ENCODE results near the gene RPL18.

RPL18 gene

DNA sequence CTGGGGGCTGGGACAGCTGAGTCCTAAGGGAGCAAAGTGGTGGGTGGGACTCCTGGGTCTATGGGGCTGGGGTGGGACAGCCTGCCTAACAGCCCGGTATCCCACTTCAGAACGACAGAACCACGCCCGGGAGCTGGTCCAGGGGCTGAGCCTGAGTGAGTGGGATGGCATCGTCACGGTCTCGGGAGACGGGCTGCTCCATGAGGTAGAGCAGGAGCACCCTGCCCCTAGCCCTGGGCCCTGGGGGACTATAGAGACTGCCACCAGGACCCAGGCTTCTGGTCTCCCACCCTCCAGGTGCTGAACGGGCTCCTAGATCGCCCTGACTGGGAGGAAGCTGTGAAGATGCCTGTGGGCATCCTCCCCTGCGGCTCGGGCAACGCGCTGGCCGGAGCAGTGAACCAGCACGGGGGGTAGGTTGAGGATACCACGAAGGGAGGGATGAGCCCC is 8.9 kb upstream of the RPL18 start:
- CTCF ChIA-PET = interaction anchor here (1.2 to 1.4 kb wide), 2 partner anchors 9 to 12 kb away, joined by 3 read pairs; partner anchors contain the start of genes RPL18 and SPHK2
- POLR2A ChIA-PET = interaction anchor here (1.7 to 8.1 kb wide), 2 partner anchors 9 to 18 kb away, joined by 5 to 97 read pairs; partner anchors contain the start of genes CA11, RPL18 and SPHK2
- peaks cover 10% of the 10 kb centered on the region for H3K4me1 ChIP-seq (ENCODE audit: control insufficient read depth, insufficient read depth, low read length)
- H3K9me3 ChIP-seq (ENCODE audit: control insufficient read depth, insufficient read depth, low read depth, low read length) = no peaks in the 10 kb centered on the region
- H3K4me3 ChIP-seq (ENCODE audit: low read depth, low read length) = no peak overlapping the region
- no peak overlapping the region for H3K27ac ChIP-seq (ENCODE audit: extremely low read depth, low read depth, low read length)
- TF ChIP-seq ZNF677 (tag by site-specific recombination; IDR thresholded peaks at IDR 0.05) (no peak), ZNF580 (tag by site-specific recombination; IDR thresholded peaks at IDR 0.05) (no peak), ZXDB (tag by site-specific recombination; IDR thresholded peaks at IDR 0.05) (no peak), KLF9 (tag by site-specific recombination; IDR thresholded peaks at IDR 0.05; ENCODE audit: low read depth) (no peak), KLF8 (tag by site-specific recombination; IDR thresholded peaks at IDR 0.05) (no peak), ZNF660 (tag by site-specific recombination; IDR thresholded peaks at IDR 0.05) (no peak), MYNN (tag by site-specific recombination; IDR thresholded peaks at IDR 0.05; ENCODE audit: borderline replicate concordance) (no peak), KLF10 (tag by site-specific recombination; IDR thresholded peaks at IDR 0.05) (no peak)
- TF ChIP-seq, protein P1, sequence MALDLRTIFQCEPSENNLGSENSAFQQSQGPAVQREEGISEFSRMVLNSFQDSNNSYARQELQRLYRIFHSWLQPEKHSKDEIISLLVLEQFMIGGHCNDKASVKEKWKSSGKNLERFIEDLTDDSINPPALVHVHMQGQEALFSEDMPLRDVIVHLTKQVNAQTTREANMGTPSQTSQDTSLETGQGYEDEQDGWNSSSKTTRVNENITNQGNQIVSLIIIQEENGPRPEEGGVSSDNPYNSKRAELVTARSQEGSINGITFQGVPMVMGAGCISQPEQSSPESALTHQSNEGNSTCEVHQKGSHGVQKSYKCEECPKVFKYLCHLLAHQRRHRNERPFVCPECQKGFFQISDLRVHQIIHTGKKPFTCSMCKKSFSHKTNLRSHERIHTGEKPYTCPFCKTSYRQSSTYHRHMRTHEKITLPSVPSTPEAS (tag by site-specific recombination; IDR thresholded peaks at IDR 0.05) = no peak
- peaks cover 8 to 48% of the 10 kb centered on the region in 2 experiments; a peak in 2 of 3 replicates for H3K36me3 ChIP-seq (ENCODE audit: control insufficient read depth in 2 of 2, insufficient read depth in 1 of 2, low read length in 2 of 2)

DNA sequence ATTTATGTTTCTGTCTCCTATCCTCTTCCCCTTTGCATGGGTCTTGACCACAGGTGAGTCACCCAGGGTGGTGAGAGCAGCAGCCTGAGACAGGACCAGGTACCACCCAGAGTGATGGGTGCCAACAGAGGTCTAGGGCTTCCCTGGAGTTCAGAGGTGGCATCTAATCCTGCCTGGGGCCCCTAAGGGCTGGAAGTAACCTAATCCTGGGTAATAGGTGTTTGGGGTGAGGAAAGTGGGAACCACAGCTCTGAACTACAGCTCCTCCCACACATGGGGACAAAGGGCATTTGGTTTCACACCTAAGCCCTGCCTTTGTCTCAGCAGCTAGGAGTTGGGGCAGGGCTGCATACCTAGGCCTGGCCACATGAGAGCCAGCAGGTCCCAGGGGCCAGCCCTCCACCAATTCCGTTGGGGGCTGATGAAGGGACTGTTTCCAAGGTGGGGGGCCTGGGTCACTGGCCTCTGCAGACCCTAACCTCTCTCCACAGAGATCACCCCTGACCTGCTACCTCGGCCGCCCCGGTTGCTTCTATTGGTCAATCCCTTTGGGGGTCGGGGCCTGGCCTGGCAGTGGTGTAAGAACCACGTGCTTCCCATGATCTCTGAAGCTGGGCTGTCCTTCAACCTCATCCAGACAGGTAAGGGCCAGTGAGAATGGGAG is 8.4 kb upstream of the RPL18 start:
- TF ChIP-seq TSHZ1 (tag by site-specific recombination; IDR thresholded peaks at IDR 0.05; ENCODE audit: borderline replicate concordance) (no peak), GLIS1 (tag by site-specific recombination; IDR thresholded peaks at IDR 0.05) (peak; percentile 82)
- POLR2A ChIA-PET = interaction anchor here (0.7 to 8.1 kb wide), 4 partner anchors 8 to 18 kb away, joined by 3 to 97 read pairs (median 4); partner anchors contain the start of genes CA11, FAM83E, RPL18 and SPHK2
- H3K4me3 ChIP-seq (ENCODE audit: low read depth, low read length) = no peak overlapping the region
- no peaks in the 10 kb centered on the region for H3K9me3 ChIP-seq (ENCODE audit: control insufficient read depth, insufficient read depth, low read depth, low read length)
- peaks cover 10% of the 10 kb centered on the region for H3K4me1 ChIP-seq (ENCODE audit: control insufficient read depth, insufficient read depth, low read length)
- H3K36me3 ChIP-seq (ENCODE audit: control insufficient read depth in 2 of 2, insufficient read depth in 1 of 2, low read length in 2 of 2) = peaks cover 7 to 45% of the 10 kb centered on the region in 2 experiments; a peak in 2 of 3 replicates
- CTCF ChIA-PET = interaction anchor here (0.8 to 1.4 kb wide), 3 partner anchors 9 to 366 kb away, joined by 3 read pairs; partner anchors contain the start of genes GYS1, RPL18, RUVBL2 and SPHK2
- no peak overlapping the region for H3K27ac ChIP-seq (ENCODE audit: extremely low read depth, low read depth, low read length)

GRCh38 chr19:48625891-48626327 is 6.9 kb upstream of the RPL18 start:
- Histone ChIP-seq H3K4me1 (ENCODE audit: control insufficient read depth, insufficient read depth, low read length) (peaks cover 10% of the 10 kb centered on the region), H3K9me3 (ENCODE audit: control insufficient read depth, insufficient read depth, low read depth, low read length) (no peaks in the 10 kb centered on the region), H3K36me3 (ENCODE audit: control insufficient read depth in 2 of 2, insufficient read depth in 1 of 2, low read length in 2 of 2) (peaks cover 0 to 36% of the 10 kb centered on the region in 2 experiments; a peak in 1 of 3 replicates), H3K27ac (ENCODE audit: extremely low read depth, low read depth, low read length) (peak overlapping the region; percentile 20; the same call in 1 of the 2 replicates), H3K4me3 (ENCODE audit: low read depth, low read length) (no peak overlapping the region)
- ChIA-PET CTCF (no interaction called here), POLR2A (interaction anchor here (0.5 kb wide), 1 partner anchor 1584 kb away, joined by 4 read pairs; no protein-coding TSS in a partner anchor)
- TF ChIP-seq ZNF121 (tag by site-specific recombination; IDR thresholded peaks at IDR 0.05) (no peak), ZNF843 (tag by site-specific recombination; IDR thresholded peaks at IDR 0.05) (no peak), ZNF19 (tag by site-specific recombination; IDR thresholded peaks at IDR 0.05; ENCODE audit: low read depth) (no peak), FEZF1 (tag by site-specific recombination; IDR thresholded peaks at IDR 0.05) (no peak), ZNF211 (tag by site-specific recombination; IDR thresholded peaks at IDR 0.05; ENCODE audit: low read depth) (no peak), ZNF433 (tag by site-specific recombination; IDR thresholded peaks at IDR 0.05; ENCODE audit: low read depth) (no peak), ZNF837 (tag by site-specific recombination; IDR thresholded peaks at IDR 0.05) (no peak), TSHZ1 (tag by site-specific recombination; IDR thresholded peaks at IDR 0.05; ENCODE audit: borderline replicate concordance) (no peak)

Measured in HEK293 (cell line).